Stomach (tissue), 4 donors: ENCODE measurements around the gene KLF17.

Experiments used
- EP300 ChIP-seq: sonication (generic); formaldehyde crosslinking; IDR thresholded peaks from one replicate; pipeline ENCODE4 v1.6.1; 2017; ENCODE audit warnings: antibody characterized with exemption
- POLR2A ChIP-seq, 4 donors: fragments of 450-650 bp; IDR thresholded peaks; one replicate each; pipeline ENCODE4 v1.6.1; 2016; ENCODE audit warnings: antibody characterized with exemption in 4 of 4, control low read depth in 2 of 4, mild to moderate bottlenecking in 1 of 4, moderate library complexity in 1 of 4
- TF ChIP-seq, protein P1 (sequence below), 7 experiments: fragments of 450-650 bp in 4 of 7; fragments of 200-600 bp in 3 of 7; sonication (generic) in 3 of 7; IDR thresholded peaks; one replicate each; pipeline ENCODE4 v1.5.1; 2016 to 2019; ENCODE audit warnings: antibody characterized with exemption in 7 of 7, control low read depth in 2 of 7, mild to moderate bottlenecking in 1 of 7

DNA sequence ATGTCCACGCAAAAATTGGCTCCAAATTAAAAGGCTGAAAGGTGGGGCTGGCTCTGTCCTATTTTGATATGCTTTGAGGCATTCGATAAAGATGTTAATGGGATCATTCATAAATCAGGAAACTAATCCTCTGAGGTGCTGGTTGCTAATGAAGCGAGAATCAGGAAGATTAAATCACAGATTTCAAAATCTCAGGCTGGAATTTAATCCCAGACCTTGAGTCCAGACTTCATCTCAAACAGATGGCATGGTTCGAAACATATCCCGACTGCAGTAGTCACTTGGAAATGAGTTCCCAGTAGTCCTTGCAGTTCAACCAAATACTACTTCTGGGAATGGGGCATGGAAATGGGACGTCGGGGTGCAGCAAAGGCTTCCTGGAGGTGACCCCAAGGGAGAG, 4.5 kb upstream of the KLF17 start:
- TF ChIP-seq, protein P1, sequence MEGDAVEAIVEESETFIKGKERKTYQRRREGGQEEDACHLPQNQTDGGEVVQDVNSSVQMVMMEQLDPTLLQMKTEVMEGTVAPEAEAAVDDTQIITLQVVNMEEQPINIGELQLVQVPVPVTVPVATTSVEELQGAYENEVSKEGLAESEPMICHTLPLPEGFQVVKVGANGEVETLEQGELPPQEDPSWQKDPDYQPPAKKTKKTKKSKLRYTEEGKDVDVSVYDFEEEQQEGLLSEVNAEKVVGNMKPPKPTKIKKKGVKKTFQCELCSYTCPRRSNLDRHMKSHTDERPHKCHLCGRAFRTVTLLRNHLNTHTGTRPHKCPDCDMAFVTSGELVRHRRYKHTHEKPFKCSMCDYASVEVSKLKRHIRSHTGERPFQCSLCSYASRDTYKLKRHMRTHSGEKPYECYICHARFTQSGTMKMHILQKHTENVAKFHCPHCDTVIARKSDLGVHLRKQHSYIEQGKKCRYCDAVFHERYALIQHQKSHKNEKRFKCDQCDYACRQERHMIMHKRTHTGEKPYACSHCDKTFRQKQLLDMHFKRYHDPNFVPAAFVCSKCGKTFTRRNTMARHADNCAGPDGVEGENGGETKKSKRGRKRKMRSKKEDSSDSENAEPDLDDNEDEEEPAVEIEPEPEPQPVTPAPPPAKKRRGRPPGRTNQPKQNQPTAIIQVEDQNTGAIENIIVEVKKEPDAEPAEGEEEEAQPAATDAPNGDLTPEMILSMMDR (IDR thresholded peaks at IDR 0.05), result no peak
- no peak for TF ChIP-seq EP300
- TF ChIP-seq POLR2A (IDR thresholded peaks at IDR 0.05), result no peak
